ENCODE measurements around the gene PLXDC2. TPM values are rescaled to one million over a fixed set of nuclear protein-coding genes. Genes with fewer than 3 reads are reported as not detected.
A peak's percentile ranks its signal among the peaks of the same experiment; 100 is the strongest.

The PLXDC2 gene
- total RNA-seq, 1 experiment from 2014 or later = 38.7 TPM

DNA sequence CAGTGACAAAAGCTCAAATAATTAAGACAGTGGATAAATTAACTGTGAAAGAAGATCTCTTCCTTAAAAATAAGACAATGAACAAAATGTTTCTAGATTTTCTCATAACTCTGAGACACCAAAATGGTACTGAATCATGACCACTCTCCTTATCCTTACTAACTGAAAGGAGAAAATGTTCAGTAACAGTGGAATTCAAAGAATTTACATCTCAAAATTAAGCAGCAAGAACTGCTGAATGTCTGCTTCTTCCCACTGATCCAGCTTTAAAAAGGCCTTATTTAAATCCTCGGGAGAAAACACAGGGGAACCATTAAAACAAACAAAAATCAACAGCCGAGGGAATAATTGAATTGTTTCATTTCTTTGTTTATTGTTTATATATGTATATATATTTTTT is 27.3 kb upstream of the PLXDC2 start:
- H2AK5ac ChIP-seq (ENCODE audit: insufficient read length, low read length) = no peak overlapping the region
- no peaks in the 10 kb centered on the region for H3K4me1 ChIP-seq (ENCODE audit: insufficient read depth, low read length)
- no peak overlapping the region for H3K27ac ChIP-seq (ENCODE audit: insufficient read length, low read depth, low read length)
- no peak overlapping the region for H3K4ac ChIP-seq (ENCODE audit: low read depth, low read length)
- H3K27me3 ChIP-seq (ENCODE audit: insufficient read depth, low read length) = no peaks in the 10 kb centered on the region
- H2BK20ac ChIP-seq (ENCODE audit: low read depth, low read length, poor library complexity, severe bottlenecking) = no peak overlapping the region
- H2AFZ ChIP-seq (ENCODE audit: low read length) = no peak overlapping the region
- TF ChIP-seq, protein P1, sequence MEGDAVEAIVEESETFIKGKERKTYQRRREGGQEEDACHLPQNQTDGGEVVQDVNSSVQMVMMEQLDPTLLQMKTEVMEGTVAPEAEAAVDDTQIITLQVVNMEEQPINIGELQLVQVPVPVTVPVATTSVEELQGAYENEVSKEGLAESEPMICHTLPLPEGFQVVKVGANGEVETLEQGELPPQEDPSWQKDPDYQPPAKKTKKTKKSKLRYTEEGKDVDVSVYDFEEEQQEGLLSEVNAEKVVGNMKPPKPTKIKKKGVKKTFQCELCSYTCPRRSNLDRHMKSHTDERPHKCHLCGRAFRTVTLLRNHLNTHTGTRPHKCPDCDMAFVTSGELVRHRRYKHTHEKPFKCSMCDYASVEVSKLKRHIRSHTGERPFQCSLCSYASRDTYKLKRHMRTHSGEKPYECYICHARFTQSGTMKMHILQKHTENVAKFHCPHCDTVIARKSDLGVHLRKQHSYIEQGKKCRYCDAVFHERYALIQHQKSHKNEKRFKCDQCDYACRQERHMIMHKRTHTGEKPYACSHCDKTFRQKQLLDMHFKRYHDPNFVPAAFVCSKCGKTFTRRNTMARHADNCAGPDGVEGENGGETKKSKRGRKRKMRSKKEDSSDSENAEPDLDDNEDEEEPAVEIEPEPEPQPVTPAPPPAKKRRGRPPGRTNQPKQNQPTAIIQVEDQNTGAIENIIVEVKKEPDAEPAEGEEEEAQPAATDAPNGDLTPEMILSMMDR (conservative IDR thresholded peaks at IDR 0.05) = no peak
- no peak overlapping the region for H3K9ac ChIP-seq (ENCODE audit: extremely low read depth, insufficient read length, low read length)
- no peak overlapping the region for H3K56ac ChIP-seq (ENCODE audit: insufficient read length, low read depth, low read length)
- WGBS (ENCODE audit: extremely low coverage, insufficient read length, low lambda C conversion rate) = no CpG with 5 or more reads among the region's 2 CpGs
- H3K23me2 ChIP-seq (ENCODE audit: insufficient read length, low read depth, low read length, poor library complexity, severe bottlenecking) = no peaks in the 10 kb centered on the region
- H2BK120ac ChIP-seq (ENCODE audit: low read depth, low read length, poor library complexity, severe bottlenecking) = no peak overlapping the region
- no peaks in the 10 kb centered on the region; a peak in 1 of 5 replicates for H3K9me3 Mint-ChIP-seq
- H2BK5ac ChIP-seq (ENCODE audit: insufficient read length, low read length) = no peak overlapping the region
- H3K79me1 ChIP-seq (ENCODE audit: insufficient read depth, low read depth, low read length, poor library complexity, severe bottlenecking) = no peaks in the 10 kb centered on the region
- H2BK15ac ChIP-seq (ENCODE audit: low read depth, low read length) = no peak overlapping the region
- no peak overlapping the region for H3K4me2 ChIP-seq (ENCODE audit: insufficient read depth, insufficient read length, low read length)
- no peak overlapping the region for H2BK12ac ChIP-seq (ENCODE audit: insufficient read length, low read depth, low read length)
- H3T11ph ChIP-seq (ENCODE audit: low read length) = no peak overlapping the region
- no peaks in the 10 kb centered on the region for H3K27me3 Mint-ChIP-seq (ENCODE audit: low read depth)
- no peak overlapping the region for H4K8ac ChIP-seq (replicated peaks; ENCODE audit: insufficient read length, low read depth, low read length)
- no peak overlapping the region for H3K23ac ChIP-seq (ENCODE audit: insufficient read length, low read depth, low read length)
- no peak overlapping the region for H3K18ac ChIP-seq (ENCODE audit: insufficient read length, low read depth, low read length)
- H4K20me1 ChIP-seq (ENCODE audit: control insufficient read depth, insufficient read depth, insufficient read length) = no peaks in the 10 kb centered on the region
- peak overlapping the region; percentile 42 to 97 (median 88); a peak in 5 of 7 replicates for H3K27ac Mint-ChIP-seq
- no peak overlapping the region for H3K4me3 Mint-ChIP-seq
- peaks cover 36 to 39% of the 10 kb centered on the region in 2 experiments for H3K4me1 Mint-ChIP-seq
- no peaks in the 10 kb centered on the region for H3K79me2 ChIP-seq (ENCODE audit: insufficient read depth, low read length)
- no peak overlapping the region for H3K14ac ChIP-seq (ENCODE audit: insufficient read depth, low read length)
- no peaks in the 10 kb centered on the region for H3K36me3 Mint-ChIP-seq (ENCODE audit: insufficient read depth in 1 of 3, low read depth in 3 of 3)
- no peaks in the 10 kb centered on the region for H3K9me3 ChIP-seq (ENCODE audit: control insufficient read depth, low read depth, low read length)
- no peak overlapping the region for H4K5ac ChIP-seq (ENCODE audit: insufficient read length, low read depth, low read length)
- H4K91ac ChIP-seq (ENCODE audit: insufficient read length, low read depth, low read length) = no peak overlapping the region
- DNase-seq = no peak

All from H9 (cell line).